Medulla oblongata (tissue), 1 donor: ENCODE data around the gene DYRK1B.
A peak's percentile ranks its signal among the peaks of the same experiment; 100 is the strongest.
"Not testable (repeated sequence)": the region's sequence is repeated elsewhere in the genome, so short reads cannot be mapped to it uniquely, and the experiment has no call there.

Experiments used
- DNase-seq: peaks from one replicate; pipeline ENCODE4 v3.0.0-alpha.2; 2015; ENCODE audit errors: extremely low spot score

The DYRK1B gene

DNA sequence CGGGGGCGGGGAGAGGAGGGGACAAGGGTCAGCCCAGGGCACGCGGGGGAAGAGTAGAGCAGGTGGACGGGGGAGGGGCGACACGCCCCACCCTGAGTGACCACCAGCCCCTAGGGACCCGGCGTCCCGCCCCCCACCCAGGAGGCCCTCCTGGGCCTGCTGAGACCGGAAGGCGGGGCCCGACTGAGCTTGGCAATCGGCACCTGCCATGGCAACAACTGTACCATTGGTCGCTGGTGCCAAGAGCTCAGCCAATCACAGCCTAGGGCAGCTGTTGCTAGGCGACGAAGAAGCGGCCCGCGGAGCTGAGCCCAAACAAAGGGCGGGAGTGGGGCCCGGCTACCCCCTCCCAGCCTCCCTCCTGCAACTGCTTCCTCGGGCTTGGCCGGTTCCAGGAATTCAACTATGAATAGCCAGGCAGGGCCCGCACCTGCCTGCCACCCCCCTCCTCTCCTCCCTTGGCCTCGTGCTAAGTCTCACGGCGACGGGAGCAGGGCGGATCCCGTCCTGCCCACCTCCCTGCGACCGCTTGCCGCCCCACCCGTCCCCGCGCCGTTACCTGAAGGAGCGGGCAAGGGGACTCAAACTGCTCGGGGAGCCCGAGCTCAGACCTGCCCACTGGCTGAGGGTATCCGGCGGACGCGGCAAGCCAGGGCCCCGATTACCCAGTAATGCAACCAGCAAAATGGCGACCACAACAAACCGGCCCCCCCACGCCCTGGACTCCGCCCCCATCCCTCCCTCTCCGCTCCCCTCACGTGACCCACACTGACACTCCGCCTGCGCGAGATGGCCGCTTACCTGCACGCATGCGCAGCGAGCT, at the start of gene DYRK1B:
Gene DYRK1B, minus strand, starts transcription at position 699 of the 823 bp plus-strand sequence. CDS start 2,295 bp downstream, outside the sequence.
- peak; percentile 98 for DNase-seq

DNA sequence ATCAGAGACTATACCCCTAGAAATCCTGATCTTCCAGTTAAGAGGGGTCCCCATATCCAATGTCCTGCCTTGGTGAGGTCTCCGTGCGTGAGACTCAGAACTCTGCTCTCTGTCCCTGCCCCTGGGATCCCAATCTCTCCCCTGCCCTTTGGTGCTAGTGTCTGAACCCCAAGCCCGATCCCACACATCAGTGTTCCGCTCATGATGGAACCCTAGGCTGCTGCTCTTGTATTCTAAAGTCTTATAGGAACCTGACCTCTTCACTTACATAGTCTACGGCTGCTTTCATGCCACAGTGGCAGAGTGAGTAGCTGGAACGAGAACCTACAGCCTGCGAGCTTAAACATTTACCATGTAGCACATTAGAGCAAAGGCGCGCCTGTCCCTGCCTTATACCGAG, 48.7 kb upstream of the DYRK1B start:
- not testable (repeated sequence) for DNase-seq

DNA sequence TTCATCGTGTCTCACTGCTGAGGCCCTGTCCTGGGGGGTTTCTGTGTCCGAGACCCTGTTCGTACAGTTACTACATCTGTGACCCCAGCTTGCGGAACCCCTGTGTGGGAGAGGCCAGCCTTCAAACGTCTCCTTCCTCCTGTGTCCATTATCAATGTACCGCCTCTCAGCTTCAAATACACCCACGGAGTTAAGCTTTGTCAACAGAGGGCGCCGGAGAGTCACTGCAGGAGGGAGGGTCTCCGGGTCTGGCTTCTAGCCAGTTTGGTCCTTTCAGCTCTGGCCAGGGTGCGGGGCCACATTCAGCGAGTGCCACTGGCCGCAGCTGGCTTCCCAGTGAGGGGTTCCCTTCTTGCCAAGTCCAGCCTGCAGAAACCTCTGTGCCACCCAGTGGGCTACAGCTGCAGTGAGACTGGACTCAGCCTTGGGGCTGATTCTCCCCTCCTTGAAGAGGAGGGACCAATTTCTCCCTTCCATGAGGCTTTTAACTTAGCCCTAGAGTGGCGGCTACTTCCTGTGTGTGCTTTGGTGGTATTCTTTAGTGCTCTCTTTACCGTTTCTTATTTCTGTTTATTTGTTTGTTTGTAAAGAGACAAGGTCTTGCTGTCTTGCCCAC, 47.6 kb upstream of the DYRK1B start:
- peak; percentile 21 for DNase-seq

GRCh38 chr19:39880241-39880640, 46.3 kb upstream of the DYRK1B start:
- not testable (repeated sequence) for DNase-seq

- not testable (repeated sequence) for DNase-seq
Measured at GRCh38 chr19:39879796-39880195, 45.8 kb upstream of the DYRK1B start.

- not testable (repeated sequence) for DNase-seq
Measured at GRCh38 chr19:39878866-39879265, 44.9 kb upstream of the DYRK1B start.

DNA sequence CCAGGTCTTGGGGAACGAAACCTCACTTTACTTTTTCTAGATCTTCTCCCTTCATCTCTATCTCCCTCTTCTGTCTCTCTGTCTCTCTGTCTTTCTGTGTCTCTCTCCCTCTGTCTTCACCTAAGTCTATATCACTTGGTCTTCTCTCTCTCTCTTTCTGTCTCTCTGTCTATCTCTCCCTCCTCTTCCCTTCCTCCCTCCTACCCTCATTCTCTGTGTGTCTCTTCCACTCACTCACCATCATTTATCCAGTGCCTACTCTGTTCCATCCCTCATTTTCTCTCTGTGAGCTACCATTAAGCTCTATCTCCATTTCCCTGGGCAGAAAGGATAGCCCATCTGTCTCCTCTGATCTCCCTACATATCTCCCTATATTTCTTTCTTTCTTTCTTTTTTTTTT, 44.4 kb upstream of the DYRK1B start:
- no peak for DNase-seq

GRCh38 chr19:39877982-39878381, 44.0 kb upstream of the DYRK1B start:
- DNase-seq: not testable (repeated sequence)

GRCh38 chr19:39877488-39877887, 43.5 kb upstream of the DYRK1B start:
- not testable (repeated sequence) for DNase-seq

GRCh38 chr19:39876486-39876885, 42.5 kb upstream of the DYRK1B start:
- not testable (repeated sequence) for DNase-seq

- not testable (repeated sequence) for DNase-seq
Measured at GRCh38 chr19:39875401-39875864, 41.5 kb upstream of the DYRK1B start.

DNA sequence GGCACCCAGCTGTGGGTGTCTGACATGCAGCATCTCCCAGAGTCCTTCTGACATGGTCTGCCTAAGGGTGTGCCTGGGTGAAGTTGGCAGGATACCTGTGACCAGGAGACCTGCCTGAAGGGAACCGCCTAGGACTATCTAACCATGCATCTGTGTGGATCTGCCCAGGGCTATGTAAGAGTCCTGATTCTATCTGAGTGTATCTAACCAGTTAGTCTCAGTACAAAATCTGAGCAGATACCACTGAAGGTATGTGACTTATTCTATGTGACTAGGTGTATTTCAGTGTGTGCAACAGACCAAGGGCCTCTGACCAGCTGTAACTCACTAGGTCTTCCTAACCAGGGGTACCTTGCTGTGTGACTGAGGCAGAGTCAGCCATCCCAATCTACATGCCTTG, 40.4 kb upstream of the DYRK1B start:
- DNase-seq: no peak

DNA sequence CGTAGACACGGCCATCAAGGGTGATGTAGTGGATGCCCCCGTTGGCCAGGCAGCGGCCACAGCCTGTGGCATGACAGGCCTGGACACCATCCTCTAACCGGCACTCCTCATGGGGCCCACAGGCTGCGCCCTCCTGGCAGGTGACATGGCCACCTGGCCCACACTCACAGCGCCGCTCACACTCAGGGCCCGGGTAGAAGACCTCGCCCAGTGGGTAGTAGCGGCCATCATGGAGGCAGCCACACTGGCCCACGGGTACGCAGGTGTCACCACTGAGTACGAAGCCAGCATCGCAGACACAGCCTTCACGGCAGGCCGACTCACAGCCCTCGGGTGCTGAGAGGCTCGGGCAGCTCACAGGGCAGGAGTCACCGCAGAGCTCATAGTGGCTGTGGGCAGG, 39.4 kb upstream of the DYRK1B start:
- no peak for DNase-seq

DNA sequence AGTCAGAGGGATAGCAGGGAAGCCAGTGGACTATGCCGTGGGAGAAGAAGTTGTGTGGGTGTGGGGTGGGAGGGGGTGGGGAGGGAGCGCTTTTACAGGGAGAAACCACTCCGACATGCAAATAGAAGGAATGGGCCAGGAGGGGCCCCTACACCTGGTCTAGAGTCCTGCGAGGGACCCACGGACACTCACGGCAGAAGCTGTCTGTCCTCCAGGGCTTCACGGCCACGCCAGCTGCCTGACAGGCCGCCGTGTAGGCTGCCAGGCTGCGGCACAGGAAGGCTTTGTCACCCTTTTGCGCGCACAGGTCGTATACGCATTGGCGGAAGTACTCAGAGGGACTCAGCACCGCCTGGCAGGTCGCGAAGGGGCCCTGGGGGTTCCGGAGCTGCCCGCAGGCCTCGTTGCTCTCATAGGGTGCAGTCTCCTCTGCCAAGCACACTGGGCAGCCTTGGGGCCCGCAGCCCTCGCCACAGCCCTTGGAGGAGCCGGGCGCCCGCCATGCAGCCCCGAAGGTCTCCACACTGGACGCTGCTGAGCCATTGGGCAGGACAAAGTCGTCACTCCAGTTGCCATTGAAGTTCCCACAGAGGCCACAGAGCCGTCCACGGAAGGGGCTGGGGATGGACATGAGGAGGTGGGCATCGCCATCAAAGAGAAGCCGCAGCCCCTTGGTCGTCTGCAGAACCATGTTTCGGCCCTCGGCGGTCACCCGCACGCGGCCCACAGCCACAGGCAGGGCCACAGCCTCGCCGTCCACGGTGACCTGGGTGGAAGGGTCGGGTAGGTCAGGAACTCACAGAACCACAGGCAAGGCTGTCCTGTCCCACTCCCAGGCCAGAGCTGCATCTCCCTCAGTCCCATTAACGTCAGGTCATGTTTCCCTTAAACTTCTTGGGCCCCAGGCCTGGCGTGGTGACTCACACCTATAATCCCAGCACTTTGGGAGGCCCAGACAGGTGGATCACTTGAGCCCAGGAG, 38.2 kb upstream of the DYRK1B start:
- no peak for DNase-seq

DNA sequence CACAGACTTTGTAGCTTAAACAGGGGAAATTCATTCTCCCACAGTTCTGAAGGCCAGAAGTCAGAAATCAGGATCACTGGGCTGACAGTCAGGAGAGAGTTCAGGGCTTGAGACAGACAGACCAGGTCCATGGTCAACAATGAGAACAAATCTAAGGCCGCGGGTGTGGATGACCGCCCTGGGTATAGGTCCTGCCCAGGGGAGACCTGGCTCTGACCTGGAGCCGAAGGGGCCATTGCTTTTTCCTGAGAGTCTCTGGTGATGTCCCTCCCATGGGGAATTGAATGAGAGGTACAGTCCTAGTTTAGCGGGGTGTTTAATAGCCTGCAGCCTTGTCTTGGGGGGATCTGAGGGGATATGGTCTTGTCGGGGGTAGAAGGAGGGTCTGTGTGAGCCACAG, 37.4 kb upstream of the DYRK1B start:
- DNase-seq: no peak

GRCh38 chr19:39870171-39870971, 36.4 kb upstream of the DYRK1B start:
- DNase-seq: no peak

- no peak for DNase-seq
Measured at GRCh38 chr19:39867952-39868351, 34.0 kb upstream of the DYRK1B start.

DNA sequence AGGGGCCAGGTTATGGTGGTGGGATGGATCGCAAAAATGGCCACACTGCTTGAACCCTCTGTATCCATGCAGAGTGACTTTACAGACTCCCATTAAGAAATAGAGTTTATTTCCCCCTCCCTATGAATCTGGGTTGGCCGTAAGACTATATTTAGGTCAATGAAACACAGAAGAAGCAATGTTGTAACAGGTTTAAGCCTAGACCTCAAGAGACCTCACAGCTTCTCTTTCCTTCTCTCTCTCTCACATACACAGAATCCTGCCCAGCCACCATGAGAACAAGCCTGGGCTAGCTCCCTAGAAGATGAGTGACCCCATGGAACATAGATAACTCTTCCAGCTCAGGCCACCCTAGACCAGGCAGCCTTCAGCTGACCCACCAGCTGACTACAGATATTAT, 33.2 kb upstream of the DYRK1B start:
- no peak for DNase-seq

DNA sequence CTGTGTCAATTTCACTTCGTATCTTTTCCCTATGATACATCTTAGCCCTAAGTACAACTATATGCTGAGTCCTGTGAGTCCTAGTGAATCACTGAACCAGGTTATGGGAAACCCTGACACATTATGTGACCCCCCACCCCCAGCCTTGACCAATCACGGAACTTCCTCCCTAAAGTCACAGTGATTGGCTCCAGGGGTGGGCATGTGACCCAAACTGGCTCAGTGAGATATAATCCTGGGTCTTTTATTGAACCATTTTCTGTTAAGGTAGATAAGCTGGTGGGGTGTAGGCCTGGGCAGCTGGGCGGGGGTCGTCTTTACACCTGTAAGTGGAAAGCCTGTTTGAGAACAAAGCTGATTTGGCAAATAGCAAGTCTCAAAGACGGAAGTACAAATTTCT, 32.0 kb upstream of the DYRK1B start:
- no peak for DNase-seq

DNA sequence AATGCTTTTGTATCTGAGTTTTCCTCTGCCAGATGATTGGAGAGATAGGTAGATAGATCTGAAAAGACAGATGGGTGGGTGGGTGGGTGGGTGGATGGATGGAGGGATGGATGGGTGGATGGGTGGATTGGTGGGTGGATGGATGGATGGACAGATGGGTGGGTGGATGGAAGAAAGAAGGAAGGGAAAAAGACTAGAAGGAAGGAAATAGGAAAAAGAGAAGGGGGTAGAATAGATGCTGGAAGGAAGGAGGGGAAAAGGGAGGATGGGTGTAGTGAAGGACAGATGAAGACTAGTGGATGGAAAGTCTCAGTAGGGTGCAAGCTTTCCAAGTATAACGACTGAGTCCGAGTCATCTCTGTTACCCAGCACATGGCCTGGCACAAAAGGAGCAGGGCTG, 31.2 kb upstream of the DYRK1B start:
- no peak for DNase-seq

GRCh38 chr19:39864118-39864517, 30.2 kb upstream of the DYRK1B start:
- DNase-seq: no peak
